H1 (cell line): Measurements from ENCODE around the gene NYAP2. TPM values are rescaled to one million over a fixed set of nuclear protein-coding genes. Genes with fewer than 3 reads are reported as not detected.

Experiments
- CHD7 ChIP-seq: fragments of 300-600 bp; sonication (generic); IDR thresholded peaks from 2 replicates; pipeline ENCODE4 v1.7.1; 2012; ENCODE audit warnings: low read length, moderate library complexity, mild to moderate bottlenecking, inconsistent platforms; ENCODE audit not compliant: insufficient replicate concordance
- TAF1 ChIP-seq: IDR thresholded peaks from 2 replicates; pipeline ENCODE4 v1.6.1; 2011; ENCODE audit warnings: mild to moderate bottlenecking, low read depth, low read length
- polyA plus RNA-seq, 7 experiments: library from polyadenylated mRNA; depleted of rRNA in 3 of 7; stranded (reverse) in 5 of 7; unstranded in 2 of 7; fragments of >200 nt in 5 of 7; fragments of 200-250 nt in 2 of 7; gene quantifications; 1 replicate in 5 of 7; 2 replicates in 1 of 7; 4 replicates in 1 of 7; pipeline versions ENCODE4 v1.2.1 to v1.2.3, GENCODE V29; 2011 to 2013; ENCODE audit warnings: missing spikeins in 2 of 7, mixed read lengths in 2 of 7
- total RNA-seq: library from RNA; stranded (reverse); fragmentation: NEBNext Ultra II Directional; extraction: Animal tissue kit (Norgen Biotek cat#: 25700); gene quantifications from 2 replicates; pipeline ENCODE4 v1.2.1, GENCODE V29; 2021

Gene NYAP2
- total and polyA plus RNA-seq, 2 of the 8 experiments (the other 6 are each of a cell fraction or from before 2014, with no cell fraction given), result not detected

DNA sequence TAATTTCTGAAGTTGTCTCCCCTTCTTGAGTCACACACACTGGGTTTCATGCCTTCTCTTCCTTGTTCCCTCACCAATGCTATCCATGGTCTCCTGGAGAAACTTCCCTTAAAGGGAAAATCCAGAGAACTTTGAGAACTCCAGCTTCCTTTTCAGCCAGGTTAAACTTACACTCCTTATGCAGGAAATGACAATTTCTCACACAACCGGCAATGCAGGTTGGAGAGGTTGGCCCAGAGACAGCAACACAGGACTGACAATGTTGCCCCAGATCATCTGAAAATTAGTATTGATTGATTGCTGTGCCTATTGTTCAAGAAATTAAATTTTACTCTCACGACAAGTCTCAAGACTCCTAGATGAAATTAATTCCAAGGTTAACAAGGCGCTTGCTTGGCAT, 292.2 kb downstream of the NYAP2 start (continued):
- TF ChIP-seq CHD7 (no peak), TAF1 (no peak)
